Ovary (tissue), 3 donors: ENCODE data around the gene MICAL2.

Source experiments
- EP300 ChIP-seq: sonication (generic); formaldehyde crosslinking; IDR thresholded peaks from one replicate; pipeline ENCODE4 v1.6.1; 2017; ENCODE audit warnings: antibody characterized with exemption
- POLR2A ChIP-seq: fragments of 450-650 bp; IDR thresholded peaks from one replicate; pipeline ENCODE4 v1.6.1; 2017; ENCODE audit warnings: antibody characterized with exemption, mild to moderate bottlenecking, moderate library complexity
- TF ChIP-seq, protein P1 (sequence below), 3 donors: fragments of 450-650 bp in 2 of 3; fragments of 200-600 bp in 1 of 3; IDR thresholded peaks; one replicate each; pipeline versions ENCODE4 v1.5.1 to v1.8.0; 2016 to 2022; ENCODE audit warnings: antibody characterized with exemption in 3 of 3, mild to moderate bottlenecking in 1 of 3
- donor health status: DM: no; HTN: no; CAD: no.

DNA sequence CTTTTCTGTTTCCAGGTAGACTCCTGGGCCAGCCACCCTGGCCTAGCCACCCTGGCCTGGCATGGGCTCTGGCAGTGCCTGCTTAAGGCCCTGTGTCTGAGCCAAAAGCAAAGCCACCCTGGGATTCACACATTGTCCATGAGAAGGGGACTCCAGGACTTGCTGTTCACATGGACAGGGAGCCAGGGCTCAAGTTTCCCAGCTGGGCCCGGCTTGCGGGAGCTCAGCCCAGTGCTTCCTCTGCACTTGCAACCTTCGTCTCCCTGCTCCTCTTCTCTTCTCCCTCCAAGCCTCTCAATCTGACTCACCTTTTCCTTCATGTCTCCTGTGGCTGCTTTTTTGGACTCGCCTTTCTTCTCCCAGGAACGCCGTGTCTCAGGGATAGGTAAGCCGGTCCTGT lies 130.3 kb downstream of the MICAL2 start:
- TF ChIP-seq, protein P1, sequence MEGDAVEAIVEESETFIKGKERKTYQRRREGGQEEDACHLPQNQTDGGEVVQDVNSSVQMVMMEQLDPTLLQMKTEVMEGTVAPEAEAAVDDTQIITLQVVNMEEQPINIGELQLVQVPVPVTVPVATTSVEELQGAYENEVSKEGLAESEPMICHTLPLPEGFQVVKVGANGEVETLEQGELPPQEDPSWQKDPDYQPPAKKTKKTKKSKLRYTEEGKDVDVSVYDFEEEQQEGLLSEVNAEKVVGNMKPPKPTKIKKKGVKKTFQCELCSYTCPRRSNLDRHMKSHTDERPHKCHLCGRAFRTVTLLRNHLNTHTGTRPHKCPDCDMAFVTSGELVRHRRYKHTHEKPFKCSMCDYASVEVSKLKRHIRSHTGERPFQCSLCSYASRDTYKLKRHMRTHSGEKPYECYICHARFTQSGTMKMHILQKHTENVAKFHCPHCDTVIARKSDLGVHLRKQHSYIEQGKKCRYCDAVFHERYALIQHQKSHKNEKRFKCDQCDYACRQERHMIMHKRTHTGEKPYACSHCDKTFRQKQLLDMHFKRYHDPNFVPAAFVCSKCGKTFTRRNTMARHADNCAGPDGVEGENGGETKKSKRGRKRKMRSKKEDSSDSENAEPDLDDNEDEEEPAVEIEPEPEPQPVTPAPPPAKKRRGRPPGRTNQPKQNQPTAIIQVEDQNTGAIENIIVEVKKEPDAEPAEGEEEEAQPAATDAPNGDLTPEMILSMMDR (IDR thresholded peaks at IDR 0.05): no peak
- TF ChIP-seq POLR2A: no peak
- TF ChIP-seq EP300: no peak
